C4-2B (cell line): ENCODE results near the gene PKDCC.

Source experiments
- ZFX ChIP-seq: fragments of 450-650 bp; IDR thresholded peaks from 2 replicates; pipeline ENCODE4 v1.6.1; 2017
- TF ChIP-seq, protein P1 (sequence below): fragments of 450-650 bp; conservative IDR thresholded peaks from 2 replicates; pipeline ENCODE4 v1.5.1; 2017; ENCODE audit warnings: mild to moderate bottlenecking

DNA sequence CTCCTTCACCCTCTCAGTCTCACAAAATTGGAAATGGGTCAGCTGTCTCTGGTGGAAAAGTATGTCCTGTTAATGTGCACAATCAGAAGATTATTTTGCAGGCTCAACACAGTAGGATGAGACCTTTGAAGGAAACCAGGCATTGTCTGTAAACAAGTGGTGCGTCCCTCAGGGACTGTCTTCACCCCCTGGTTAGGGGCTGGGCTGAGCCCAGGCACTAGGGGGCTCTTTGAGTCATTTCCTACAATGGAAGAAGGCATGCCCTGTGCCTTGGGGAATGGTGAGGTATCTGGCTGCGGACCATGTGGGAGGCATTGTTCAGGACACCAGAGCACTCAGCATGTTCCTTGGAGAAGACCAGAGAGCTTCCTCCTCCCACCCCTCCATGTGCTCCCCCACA lies 26.8 kb downstream of the PKDCC start:
- TF ChIP-seq, protein P1, sequence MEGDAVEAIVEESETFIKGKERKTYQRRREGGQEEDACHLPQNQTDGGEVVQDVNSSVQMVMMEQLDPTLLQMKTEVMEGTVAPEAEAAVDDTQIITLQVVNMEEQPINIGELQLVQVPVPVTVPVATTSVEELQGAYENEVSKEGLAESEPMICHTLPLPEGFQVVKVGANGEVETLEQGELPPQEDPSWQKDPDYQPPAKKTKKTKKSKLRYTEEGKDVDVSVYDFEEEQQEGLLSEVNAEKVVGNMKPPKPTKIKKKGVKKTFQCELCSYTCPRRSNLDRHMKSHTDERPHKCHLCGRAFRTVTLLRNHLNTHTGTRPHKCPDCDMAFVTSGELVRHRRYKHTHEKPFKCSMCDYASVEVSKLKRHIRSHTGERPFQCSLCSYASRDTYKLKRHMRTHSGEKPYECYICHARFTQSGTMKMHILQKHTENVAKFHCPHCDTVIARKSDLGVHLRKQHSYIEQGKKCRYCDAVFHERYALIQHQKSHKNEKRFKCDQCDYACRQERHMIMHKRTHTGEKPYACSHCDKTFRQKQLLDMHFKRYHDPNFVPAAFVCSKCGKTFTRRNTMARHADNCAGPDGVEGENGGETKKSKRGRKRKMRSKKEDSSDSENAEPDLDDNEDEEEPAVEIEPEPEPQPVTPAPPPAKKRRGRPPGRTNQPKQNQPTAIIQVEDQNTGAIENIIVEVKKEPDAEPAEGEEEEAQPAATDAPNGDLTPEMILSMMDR, result no peak
- TF ChIP-seq ZFX, result no peak
